Lung (tissue), 12 donors: ENCODE measurements around the gene COG4. TPM values are rescaled to one million over a fixed set of nuclear protein-coding genes. Genes with fewer than 3 reads are reported as not detected.

Experiments used
- ATAC-seq: fragments of 200-7000 bp; cut with Tn5 transposase; one replicate; pipeline ENCODE4 v1.9.1; 2020; ENCODE audit warnings: moderate number of reproducible peaks; ENCODE audit not compliant: insufficient read depth, low FRiP score
- DNase-seq, 3 donors: peaks; one replicate each; pipeline ENCODE4 v3.0.0-alpha.2; 2013 to 2017
- H3K27ac ChIP-seq, 2 donors: one replicate each; pipeline ENCODE4 v1.5.1; 2013; ENCODE audit warnings: mild to moderate bottlenecking in 2 of 2, moderate library complexity in 2 of 2, control low read depth in 1 of 2, inconsistent platforms in 1 of 2, low read depth in 1 of 2, low read length in 1 of 2
- H3K27me3 ChIP-seq, 3 donors: one replicate each; pipeline ENCODE4 v1.5.1; 2013; ENCODE audit warnings: low read length in 2 of 3; ENCODE audit not compliant: control insufficient read depth in 3 of 3, insufficient read depth in 3 of 3
- H3K36me3 ChIP-seq, 4 donors: one replicate each; pipeline ENCODE4 v1.5.1; 2013; ENCODE audit warnings: low read length in 4 of 4, mild to moderate bottlenecking in 1 of 4, moderate library complexity in 1 of 4; ENCODE audit not compliant: control insufficient read depth in 4 of 4, insufficient read depth in 4 of 4
- H3K4me1 ChIP-seq, 5 donors: one replicate each; pipeline ENCODE4 v1.5.1; 2013; ENCODE audit warnings: low read length in 5 of 5, mild to moderate bottlenecking in 2 of 5, moderate library complexity in 1 of 5; ENCODE audit not compliant: control insufficient read depth in 5 of 5, insufficient read depth in 5 of 5
- H3K4me3 ChIP-seq: one replicate; pipeline ENCODE4 v1.5.1; 2013; ENCODE audit warnings: mild to moderate bottlenecking, control low read depth, moderate library complexity
- H3K9ac ChIP-seq, 2 donors: one replicate each; pipeline ENCODE4 v1.5.1; 2013; ENCODE audit warnings: low read length in 2 of 2, control low read depth in 1 of 2; ENCODE audit not compliant: insufficient read depth in 1 of 2
- H3K9me3 ChIP-seq, 4 donors: one replicate each; pipeline ENCODE4 v1.5.1; 2013; ENCODE audit warnings: low read length in 3 of 4, mild to moderate bottlenecking in 1 of 4, moderate library complexity in 1 of 4; ENCODE audit not compliant: control insufficient read depth in 4 of 4, insufficient read depth in 3 of 4
- WGBS, 2 donors: extraction: QIAGEN DNeasy Blood & Tissue Kit; methylation state at CpG; one replicate each; pipeline ENCODE4 v1.1.7; 2013; 5-methylcytosine and 5-hydroxymethylcytosine counted together
- polyA plus RNA-seq, 2 donors: library from polyadenylated mRNA; stranded (reverse); fragments of 200-250 nt; gene quantifications; one replicate each; pipeline ENCODE4 v1.2.1, GENCODE V29; 2013
- total RNA-seq, 2 donors: library from RNA; depleted of rRNA in 1 of 2; stranded (reverse); fragments of >200 nt in 1 of 2; gene quantifications; one replicate each; pipeline ENCODE4 v1.2.1, GENCODE V29; 2014 to 2021
- TF ChIP-seq, protein P1 (sequence below): IDR thresholded peaks from 2 replicates; pipeline ENCODE4 v1.5.1; 2012; ENCODE audit warnings: mild to moderate bottlenecking; ENCODE audit errors: control extremely low read depth, extremely low read depth
- donor health status: control.
- donor health status: control.
- donor health status: Bipolar disorder and iron deficiency.
- donor health status: healthy.
- donor health status: DM: yes; HTN: yes; CAD: no.

The COG4 gene
- total and polyA plus RNA-seq, 4 donors = 29.3 to 65.8 (median 39.4) TPM

DNA sequence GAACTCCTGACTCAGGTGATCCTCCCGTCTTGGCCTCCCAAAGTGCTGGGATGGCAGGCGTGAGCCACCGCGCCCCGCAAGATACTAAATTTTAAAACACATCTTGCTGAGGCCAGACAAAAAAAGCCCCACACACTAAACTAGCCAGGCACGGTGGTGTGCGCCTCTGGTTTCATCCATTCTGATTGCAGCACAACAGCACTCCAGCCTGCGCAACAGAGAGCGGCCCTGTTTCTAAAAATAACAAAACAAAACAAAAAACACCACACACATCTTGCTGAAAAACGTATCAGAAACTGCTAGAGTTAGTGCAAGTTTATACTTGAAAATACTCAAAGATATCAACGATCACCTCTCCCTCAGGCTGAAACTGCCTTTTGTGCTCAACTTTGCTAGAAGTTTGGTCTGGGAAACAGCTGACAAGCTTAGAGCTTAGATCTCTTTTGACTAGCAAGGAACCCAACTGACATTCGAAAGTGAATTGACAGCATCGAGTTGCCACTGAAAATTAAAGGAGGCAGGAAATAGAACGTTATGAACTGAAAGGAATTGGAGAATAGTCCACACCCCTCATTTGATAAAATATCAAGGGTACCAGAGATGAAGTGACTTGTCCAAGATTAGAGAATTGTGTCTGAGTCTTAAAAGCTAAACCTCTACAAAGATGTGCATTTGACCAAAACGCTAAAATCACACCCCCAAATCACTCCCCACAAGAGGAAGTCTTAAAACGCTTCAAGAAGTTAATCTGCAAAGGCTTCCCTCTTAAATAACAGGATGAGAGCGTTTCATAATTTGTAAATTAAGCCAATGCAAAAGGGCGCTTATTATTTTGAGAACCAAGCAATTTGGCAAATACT lies 908 bp downstream of the COG4 start:
- Histone ChIP-seq H3K9me3 (no peaks in the 10 kb centered on the region), H3K4me1 (peaks cover 3 to 33% (median 11%) of the 10 kb centered on the region in 5 donors), H3K27me3 (no peaks in the 10 kb centered on the region), H3K4me3 (peak overlapping the region; percentile 63), H3K27ac (peak overlapping the region in 1 of 2 donors; percentile 85), H3K9ac (peak overlapping the region; percentile 29 to 47), H3K36me3 (peaks cover 3 to 11% (median 6%) of the 10 kb centered on the region in 4 donors)
- DNase-seq (peak in 1 of 3 donors; percentile 1), ATAC-seq (no peak)
- 43 to 47% methylated on average over 18 of the region's 18 CpGs for WGBS, 2 donors
- TF ChIP-seq, protein P1, sequence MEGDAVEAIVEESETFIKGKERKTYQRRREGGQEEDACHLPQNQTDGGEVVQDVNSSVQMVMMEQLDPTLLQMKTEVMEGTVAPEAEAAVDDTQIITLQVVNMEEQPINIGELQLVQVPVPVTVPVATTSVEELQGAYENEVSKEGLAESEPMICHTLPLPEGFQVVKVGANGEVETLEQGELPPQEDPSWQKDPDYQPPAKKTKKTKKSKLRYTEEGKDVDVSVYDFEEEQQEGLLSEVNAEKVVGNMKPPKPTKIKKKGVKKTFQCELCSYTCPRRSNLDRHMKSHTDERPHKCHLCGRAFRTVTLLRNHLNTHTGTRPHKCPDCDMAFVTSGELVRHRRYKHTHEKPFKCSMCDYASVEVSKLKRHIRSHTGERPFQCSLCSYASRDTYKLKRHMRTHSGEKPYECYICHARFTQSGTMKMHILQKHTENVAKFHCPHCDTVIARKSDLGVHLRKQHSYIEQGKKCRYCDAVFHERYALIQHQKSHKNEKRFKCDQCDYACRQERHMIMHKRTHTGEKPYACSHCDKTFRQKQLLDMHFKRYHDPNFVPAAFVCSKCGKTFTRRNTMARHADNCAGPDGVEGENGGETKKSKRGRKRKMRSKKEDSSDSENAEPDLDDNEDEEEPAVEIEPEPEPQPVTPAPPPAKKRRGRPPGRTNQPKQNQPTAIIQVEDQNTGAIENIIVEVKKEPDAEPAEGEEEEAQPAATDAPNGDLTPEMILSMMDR = no peak

- Histone ChIP-seq H3K4me1 (peaks cover 3 to 17% (median 10%) of the 10 kb centered on the region in 5 donors), H3K27me3 (no peaks in the 10 kb centered on the region), H3K9me3 (no peaks in the 10 kb centered on the region), H3K4me3 (no peak overlapping the region), H3K27ac (no peak overlapping the region), H3K36me3 (peaks cover 9 to 12% (median 9%) of the 10 kb centered on the region in 4 donors), H3K9ac (no peak overlapping the region)
- DNase-seq = no peak
- TF ChIP-seq, protein P1 = no peak
- 37 to 63% methylated on average over 8 of the region's 8 CpGs for WGBS, 2 donors
- ATAC-seq = no peak
Measured at GRCh38 chr16:70520612-70521297, 2.6 kb downstream of the COG4 start.

DNA sequence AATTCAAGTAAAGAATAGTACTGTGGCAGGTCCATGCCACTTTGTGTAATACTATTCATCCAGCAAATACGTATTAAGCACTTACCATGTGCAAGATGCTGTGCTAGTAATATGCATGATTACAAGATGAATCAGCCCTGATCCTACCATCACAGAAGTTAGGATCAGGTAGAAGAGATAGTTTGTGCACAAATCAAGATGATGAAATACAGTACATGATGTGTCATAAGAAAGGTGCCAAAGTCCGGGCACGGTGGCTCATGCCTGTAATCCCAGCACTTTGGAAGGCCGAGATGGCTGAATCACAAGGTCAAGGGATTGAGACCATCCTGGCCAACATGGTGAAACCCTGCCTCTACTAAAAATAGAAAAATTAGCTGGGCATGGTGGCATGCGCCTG lies 10.9 kb downstream of the COG4 start:
- no peak for ATAC-seq
- no peak overlapping the region for H3K4me3 ChIP-seq
- 96% methylated on average over 5 of the region's 5 CpGs for WGBS, 2 donors

More for the DNA sequence above, 10.9 kb downstream of the COG4 start:
- no peaks in the 10 kb centered on the region for H3K27me3 ChIP-seq
- H3K36me3 ChIP-seq = peaks cover 20 to 66% (median 40%) of the 10 kb centered on the region in 4 donors
- TF ChIP-seq, protein P1 = no peak
- DNase-seq = no peak
- no peak overlapping the region for H3K27ac ChIP-seq
- no peak overlapping the region for H3K9ac ChIP-seq
- H3K9me3 ChIP-seq = no peaks in the 10 kb centered on the region
- H3K4me1 ChIP-seq = no peaks in the 10 kb centered on the region
